Skeletal muscle satellite cell (primary cell): ENCODE data around the gene PACRG.

Experiments
- H3K27me3 ChIP-seq: 2 replicates; pipeline ENCODE4 v1.7.0; 2013; ENCODE audit warnings: low read length; ENCODE audit not compliant: control insufficient read depth, insufficient read depth
- H3K36me3 ChIP-seq: 2 replicates; pipeline ENCODE4 v1.7.0; 2013; ENCODE audit warnings: mild to moderate bottlenecking, control low read depth, low read length; ENCODE audit not compliant: insufficient read depth
- H3K4me1 ChIP-seq: 2 replicates; pipeline ENCODE4 v1.7.0; 2013; ENCODE audit warnings: low read length; ENCODE audit not compliant: control insufficient read depth, insufficient read depth
- H3K4me2 ChIP-seq: 2 replicates; pipeline ENCODE4 v1.7.0; 2013; ENCODE audit warnings: mild to moderate bottlenecking, low read length
- H3K4me3 ChIP-seq: 2 replicates; pipeline ENCODE4 v1.7.0; 2013; ENCODE audit warnings: low read length
- H3K9ac ChIP-seq: 2 replicates; pipeline ENCODE4 v1.7.0; 2013; ENCODE audit warnings: mild to moderate bottlenecking, low read depth, low read length, moderate library complexity
- H3K9me3 ChIP-seq: replicated peaks from 2 replicates; pipeline ENCODE4 v1.7.0; 2013; ENCODE audit warnings: mild to moderate bottlenecking, control low read depth, low read length

Gene PACRG

GRCh38 chr6:163092876-163093275 is 365.1 kb downstream of the PACRG start:
- no peaks in the 10 kb centered on the region for H3K36me3 ChIP-seq
- H3K27me3 ChIP-seq, result no peaks in the 10 kb centered on the region
- H3K9ac ChIP-seq, result no peak overlapping the region
- no peak overlapping the region for H3K4me3 ChIP-seq
- H3K4me2 ChIP-seq, result no peak overlapping the region
- H3K9me3 ChIP-seq, result no peaks in the 10 kb centered on the region
- no peaks in the 10 kb centered on the region for H3K4me1 ChIP-seq

- H3K27me3 ChIP-seq, result no peaks in the 10 kb centered on the region
- H3K9me3 ChIP-seq, result no peaks in the 10 kb centered on the region
- no peaks in the 10 kb centered on the region for H3K4me1 ChIP-seq
- no peak overlapping the region for H3K4me2 ChIP-seq
- H3K9ac ChIP-seq, result no peak overlapping the region
- no peaks in the 10 kb centered on the region for H3K36me3 ChIP-seq
- H3K4me3 ChIP-seq, result no peak overlapping the region
Measured at GRCh38 chr6:163094881-163095280, 367.1 kb downstream of the PACRG start.

GRCh38 chr6:163095401-163095800 is 367.6 kb downstream of the PACRG start:
- H3K4me2 ChIP-seq, result no peak overlapping the region
- H3K4me3 ChIP-seq, result no peak overlapping the region

GRCh38 chr6:163098827-163099479 is 371.2 kb downstream of the PACRG start:
- no peak overlapping the region for H3K4me3 ChIP-seq
- no peaks in the 10 kb centered on the region for H3K4me1 ChIP-seq
- no peaks in the 10 kb centered on the region for H3K27me3 ChIP-seq
- H3K9me3 ChIP-seq, result no peaks in the 10 kb centered on the region
- H3K9ac ChIP-seq, result no peak overlapping the region
- H3K36me3 ChIP-seq, result no peaks in the 10 kb centered on the region
- no peak overlapping the region for H3K4me2 ChIP-seq

More at GRCh38 chr6:163095401-163095800, 367.6 kb downstream of the PACRG start:
- no peaks in the 10 kb centered on the region for H3K36me3 ChIP-seq
- H3K27me3 ChIP-seq, result no peaks in the 10 kb centered on the region
- no peaks in the 10 kb centered on the region for H3K4me1 ChIP-seq
- H3K9ac ChIP-seq, result no peak overlapping the region
- no peaks in the 10 kb centered on the region for H3K9me3 ChIP-seq

GRCh38 chr6:163099621-163100171 is 371.9 kb downstream of the PACRG start:
- Histone ChIP-seq H3K27me3 (no peaks in the 10 kb centered on the region), H3K4me1 (no peaks in the 10 kb centered on the region), H3K36me3 (no peaks in the 10 kb centered on the region), H3K9me3 (no peaks in the 10 kb centered on the region), H3K4me2 (no peak overlapping the region), H3K4me3 (no peak overlapping the region), H3K9ac (no peak overlapping the region)

GRCh38 chr6:163100259-163100658 is 372.5 kb downstream of the PACRG start:
- H3K9me3 ChIP-seq, result no peaks in the 10 kb centered on the region
- no peaks in the 10 kb centered on the region for H3K27me3 ChIP-seq
- no peak overlapping the region for H3K9ac ChIP-seq
- no peak overlapping the region for H3K4me3 ChIP-seq
- no peaks in the 10 kb centered on the region for H3K36me3 ChIP-seq
- no peaks in the 10 kb centered on the region for H3K4me1 ChIP-seq
- no peak overlapping the region for H3K4me2 ChIP-seq

- H3K9me3 ChIP-seq, result no peaks in the 10 kb centered on the region
- H3K4me1 ChIP-seq, result no peaks in the 10 kb centered on the region
- no peak overlapping the region for H3K4me3 ChIP-seq
- H3K27me3 ChIP-seq, result no peaks in the 10 kb centered on the region
- no peaks in the 10 kb centered on the region for H3K36me3 ChIP-seq
- no peak overlapping the region for H3K9ac ChIP-seq
- no peak overlapping the region for H3K4me2 ChIP-seq
Measured at GRCh38 chr6:163113358-163113962, 385.7 kb downstream of the PACRG start.

- Histone ChIP-seq H3K9ac (no peak overlapping the region), H3K9me3 (no peaks in the 10 kb centered on the region), H3K36me3 (no peaks in the 10 kb centered on the region), H3K27me3 (no peaks in the 10 kb centered on the region), H3K4me3 (no peak overlapping the region), H3K4me2 (no peak overlapping the region), H3K4me1 (no peaks in the 10 kb centered on the region)
Measured at GRCh38 chr6:163118941-163119340, 391.2 kb downstream of the PACRG start.

GRCh38 chr6:163120223-163120622 is 392.4 kb downstream of the PACRG start:
- no peaks in the 10 kb centered on the region for H3K9me3 ChIP-seq
- H3K4me1 ChIP-seq, result no peaks in the 10 kb centered on the region
- no peak overlapping the region for H3K4me3 ChIP-seq
- no peak overlapping the region for H3K4me2 ChIP-seq
- no peak overlapping the region for H3K9ac ChIP-seq
- H3K36me3 ChIP-seq, result no peaks in the 10 kb centered on the region
- no peaks in the 10 kb centered on the region for H3K27me3 ChIP-seq

- Histone ChIP-seq H3K4me1 (no peaks in the 10 kb centered on the region), H3K36me3 (no peaks in the 10 kb centered on the region), H3K9ac (no peak overlapping the region), H3K27me3 (no peaks in the 10 kb centered on the region), H3K9me3 (no peaks in the 10 kb centered on the region), H3K4me3 (no peak overlapping the region), H3K4me2 (no peak overlapping the region)
Measured at GRCh38 chr6:163121270-163121669, 393.5 kb downstream of the PACRG start.

- Histone ChIP-seq H3K4me1 (no peaks in the 10 kb centered on the region), H3K27me3 (no peaks in the 10 kb centered on the region), H3K4me2 (no peak overlapping the region), H3K4me3 (no peak overlapping the region), H3K36me3 (no peaks in the 10 kb centered on the region), H3K9ac (no peak overlapping the region), H3K9me3 (no peaks in the 10 kb centered on the region)
Measured at GRCh38 chr6:163122365-163122764, 394.6 kb downstream of the PACRG start.

- no peaks in the 10 kb centered on the region for H3K4me1 ChIP-seq
- no peaks in the 10 kb centered on the region for H3K9me3 ChIP-seq
- H3K4me3 ChIP-seq, result no peak overlapping the region
- H3K4me2 ChIP-seq, result no peak overlapping the region
- no peaks in the 10 kb centered on the region for H3K36me3 ChIP-seq
- H3K27me3 ChIP-seq, result no peaks in the 10 kb centered on the region
- no peak overlapping the region for H3K9ac ChIP-seq
Measured at GRCh38 chr6:163123098-163123497, 395.3 kb downstream of the PACRG start.
